GM20431 (cell line): ENCODE results near the gene FCRL5.

Source experiments
- in situ Hi-C: fragments of 300-500 bp; cut with MseI, MboI; formaldehyde crosslinking; loops from one replicate; pipeline ENCODE4 v1.15.0; 2020; ENCODE audit warnings: low sequenced_read_pairs; ENCODE audit not compliant: unreplicated experiment

The FCRL5 gene

DNA sequence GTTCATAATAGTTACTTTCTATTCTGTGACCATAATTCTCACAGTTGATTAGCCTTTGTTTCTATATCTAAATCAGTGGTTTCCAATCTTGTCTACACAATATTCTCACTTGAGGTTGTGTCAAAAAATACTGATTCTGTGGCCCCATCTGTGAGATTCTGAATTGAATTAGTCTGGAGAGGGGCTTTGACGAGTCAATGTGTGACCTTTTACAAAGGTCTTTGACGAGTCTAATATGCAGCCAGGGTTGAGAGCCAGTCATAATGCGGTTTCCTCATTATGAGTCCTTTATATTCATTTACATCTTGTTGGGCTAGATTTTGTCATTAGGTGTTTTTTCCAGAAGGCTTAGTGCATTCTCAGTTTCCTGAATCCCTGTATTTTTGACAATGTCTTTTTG is 19.7 kb downstream of the FCRL5 start:
- in situ Hi-C loops = no loop called here

DNA sequence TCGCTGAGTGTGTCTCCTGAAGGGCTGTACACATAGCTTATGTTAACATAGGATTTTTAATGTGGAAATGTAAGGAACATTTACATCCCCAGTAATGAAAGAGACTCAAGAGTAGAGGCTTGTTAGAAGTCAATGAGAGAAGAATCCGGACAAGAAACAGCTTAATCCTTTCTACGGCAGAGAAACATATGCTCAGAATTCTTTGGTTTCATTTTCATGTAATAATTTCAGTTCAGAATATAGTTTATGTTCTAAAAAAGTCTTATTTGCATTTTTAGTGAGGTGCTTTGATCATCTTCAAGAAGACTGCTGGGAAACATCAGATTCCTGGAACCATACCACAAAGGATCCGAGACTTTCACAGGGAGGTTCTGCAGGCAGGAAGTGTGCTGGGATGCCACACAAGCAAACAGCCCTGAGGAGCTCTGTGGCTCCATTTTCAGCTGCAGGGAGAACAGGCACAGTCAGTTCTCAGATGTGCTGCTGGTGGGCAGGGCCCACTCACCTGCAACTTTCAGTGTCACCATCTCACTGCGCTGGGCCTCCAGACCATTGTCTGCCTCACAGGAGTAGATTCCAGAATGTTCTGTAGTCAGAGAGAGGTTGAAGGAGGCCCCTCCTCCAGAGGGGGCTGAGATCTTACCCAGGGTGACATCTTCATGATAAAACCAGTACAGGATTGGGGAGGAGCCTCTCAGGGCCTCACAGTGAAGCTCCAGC is 28.4 kb downstream of the FCRL5 start:
- in situ Hi-C loops = no loop called here

DNA sequence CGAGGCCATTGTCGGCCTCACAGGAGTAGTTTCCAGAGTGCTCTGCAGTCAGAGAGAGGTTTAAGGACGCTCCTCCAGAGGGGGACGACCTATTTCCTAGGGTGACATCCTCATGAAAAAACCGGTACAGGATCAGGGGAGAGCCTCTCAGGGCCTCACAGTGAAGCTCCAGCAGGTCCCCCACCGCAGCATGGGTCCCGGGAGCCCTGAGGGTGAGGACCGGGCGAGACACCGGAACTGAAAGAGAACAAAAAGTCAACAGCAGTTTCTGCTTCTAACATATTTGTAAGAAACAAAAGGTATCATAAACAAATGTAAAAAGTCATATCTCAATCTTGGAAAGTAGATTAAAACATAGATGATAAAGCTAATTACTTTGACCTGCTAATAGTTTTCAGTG is 31.3 kb downstream of the FCRL5 start:
- in situ Hi-C loops = no loop called here

DNA sequence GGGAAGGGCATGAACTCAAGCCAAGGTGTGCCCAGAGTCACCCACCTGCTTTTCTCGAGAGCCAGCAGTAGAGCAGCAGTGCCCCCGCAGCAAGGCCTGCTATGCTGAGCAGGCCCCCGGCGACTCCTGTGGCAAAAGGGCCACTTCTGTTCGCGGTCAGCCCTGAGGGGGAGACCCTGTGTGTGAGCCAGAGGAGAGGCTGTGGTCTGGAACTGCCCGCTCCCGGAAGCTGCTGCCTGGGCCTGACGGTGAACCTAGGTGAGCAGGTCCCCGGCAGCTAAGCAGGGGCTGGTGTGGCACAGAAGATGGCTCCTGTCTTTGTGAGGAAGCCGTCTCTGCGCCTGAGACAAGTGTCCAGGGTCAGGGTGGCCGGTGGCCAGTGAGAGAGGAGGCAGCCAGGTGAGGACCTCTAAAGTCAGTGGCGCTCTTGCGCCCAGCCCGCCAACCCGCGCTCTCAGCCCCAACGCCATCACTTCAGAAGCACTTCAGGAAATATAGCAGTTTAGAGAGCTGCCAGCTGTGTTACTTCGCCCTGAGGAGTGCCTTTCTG is 31.9 kb downstream of the FCRL5 start:
- in situ Hi-C loops = no loop called here

DNA sequence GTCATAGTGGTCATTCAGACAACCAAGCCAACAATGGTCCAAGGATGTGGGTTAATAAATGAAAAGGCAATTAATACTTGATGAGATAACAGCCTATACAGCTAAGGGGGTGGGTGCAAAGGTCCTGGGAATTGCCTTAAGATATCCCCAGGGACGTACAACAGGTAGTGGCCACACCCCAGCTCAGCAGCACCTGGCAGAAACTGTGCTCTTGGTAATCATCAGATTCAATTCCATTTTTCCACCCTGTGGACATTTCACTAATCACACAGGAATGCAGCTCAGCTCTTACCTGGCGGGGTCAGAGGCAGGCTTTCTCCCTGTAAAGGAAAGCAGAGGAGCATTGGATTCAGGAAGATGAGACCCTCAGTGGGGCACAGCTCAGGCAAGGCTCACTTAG is 32.9 kb downstream of the FCRL5 start:
- in situ Hi-C loops = no loop called here

DNA sequence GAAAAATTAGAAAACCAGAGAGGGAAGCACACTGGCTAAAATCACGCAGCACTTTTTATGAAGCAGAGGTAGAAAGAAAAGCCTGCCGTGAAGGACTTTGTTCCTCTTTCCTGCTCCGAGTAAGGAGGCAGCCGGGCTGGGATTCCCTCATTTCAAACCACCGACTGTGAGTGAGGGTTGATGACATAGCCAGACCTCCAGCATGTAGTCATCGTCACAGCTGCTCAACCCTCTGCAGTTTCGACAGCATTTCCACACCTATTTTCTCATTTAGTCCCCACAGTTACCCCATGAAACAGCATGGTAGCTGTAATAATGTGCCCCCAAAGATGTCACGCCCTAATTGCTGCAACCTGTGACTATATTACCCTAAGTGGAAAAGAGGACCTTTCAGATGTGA is 35.3 kb downstream of the FCRL5 start:
- in situ Hi-C loops = no loop called here

DNA sequence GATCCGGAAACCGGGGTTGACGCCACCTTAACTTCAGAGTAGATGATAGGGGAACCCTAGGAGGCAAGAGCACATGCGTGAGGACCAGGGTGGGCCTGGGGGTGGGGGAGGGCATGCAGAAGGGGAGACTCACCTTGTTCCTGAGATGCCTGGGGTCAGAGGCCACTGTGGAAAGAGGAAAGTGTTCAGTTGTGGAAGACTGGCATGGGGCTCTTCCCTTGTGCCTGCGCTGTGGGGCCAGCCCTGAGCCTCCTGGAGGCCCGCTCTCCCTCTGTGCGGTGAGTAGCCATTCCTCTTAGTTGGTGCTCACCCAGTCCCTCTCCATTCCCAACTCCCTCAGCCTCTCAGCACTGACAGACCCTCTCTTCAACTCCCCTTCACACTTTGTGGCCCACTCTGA is 36.6 kb downstream of the FCRL5 start:
- in situ Hi-C loops = no loop called here

DNA sequence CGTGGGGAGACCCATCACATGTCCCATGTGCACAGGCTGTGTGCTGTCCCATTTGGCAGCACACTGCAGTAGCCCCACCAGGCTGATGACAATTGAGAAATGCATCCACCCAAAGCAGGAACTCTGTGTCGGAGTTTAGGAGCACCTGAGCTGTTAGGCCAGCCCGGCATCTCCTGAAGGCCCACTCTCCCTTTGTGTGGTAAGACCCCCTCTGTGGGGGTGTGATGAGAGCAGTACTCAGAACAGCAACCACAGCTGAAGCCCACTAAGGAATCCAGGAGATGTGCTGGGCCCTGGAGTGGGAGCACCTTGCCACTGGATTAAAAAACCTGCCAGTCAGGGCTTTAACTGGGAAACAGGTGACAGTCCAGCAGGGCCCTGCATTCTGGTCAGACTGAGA is 37.2 kb downstream of the FCRL5 start:
- in situ Hi-C loops = no loop called here

DNA sequence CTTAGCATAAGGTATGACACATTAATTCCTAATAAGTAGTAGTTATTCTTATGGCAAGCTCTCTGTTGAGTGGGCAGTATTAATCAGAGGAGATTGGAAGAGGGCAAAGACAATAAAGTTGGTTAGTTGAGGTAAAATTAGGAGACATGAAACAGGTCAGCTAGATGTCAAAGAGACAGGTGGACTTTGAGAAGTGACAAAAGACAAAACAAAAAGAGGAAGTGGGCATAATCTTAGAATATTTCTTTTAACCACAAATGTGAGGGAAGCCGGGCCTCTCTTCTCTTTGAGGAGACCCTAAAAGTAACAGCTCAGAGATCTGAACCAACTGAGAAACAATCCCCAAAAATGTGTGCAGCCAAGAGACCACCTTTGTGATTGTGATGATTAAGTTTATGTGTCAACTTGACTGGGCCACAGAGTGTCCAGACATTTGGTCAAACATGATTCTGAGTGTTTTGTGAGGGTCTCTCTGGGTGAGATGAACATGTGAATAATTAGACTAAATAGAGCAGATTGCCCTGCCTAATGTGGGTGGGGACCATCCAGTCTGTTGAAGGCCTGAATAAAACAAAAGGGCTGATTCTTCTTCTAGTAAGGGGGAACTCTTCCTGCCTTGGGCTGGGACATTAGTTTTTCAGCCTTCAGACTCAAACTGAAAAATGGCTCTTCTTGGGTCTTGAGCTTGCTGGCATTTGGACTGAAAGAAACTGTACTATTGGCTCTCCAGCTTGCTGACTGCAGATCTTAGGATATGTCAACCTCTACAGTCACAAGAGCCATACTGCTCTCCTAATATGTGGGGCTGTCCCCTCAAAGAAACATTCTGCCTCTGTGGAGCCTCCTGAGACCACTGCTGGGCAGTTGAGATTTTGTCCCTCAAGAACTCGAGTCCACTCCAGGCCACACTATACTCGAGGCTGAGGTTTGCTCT is 40.0 kb downstream of the FCRL5 start:
- in situ Hi-C loops = no loop called here

DNA sequence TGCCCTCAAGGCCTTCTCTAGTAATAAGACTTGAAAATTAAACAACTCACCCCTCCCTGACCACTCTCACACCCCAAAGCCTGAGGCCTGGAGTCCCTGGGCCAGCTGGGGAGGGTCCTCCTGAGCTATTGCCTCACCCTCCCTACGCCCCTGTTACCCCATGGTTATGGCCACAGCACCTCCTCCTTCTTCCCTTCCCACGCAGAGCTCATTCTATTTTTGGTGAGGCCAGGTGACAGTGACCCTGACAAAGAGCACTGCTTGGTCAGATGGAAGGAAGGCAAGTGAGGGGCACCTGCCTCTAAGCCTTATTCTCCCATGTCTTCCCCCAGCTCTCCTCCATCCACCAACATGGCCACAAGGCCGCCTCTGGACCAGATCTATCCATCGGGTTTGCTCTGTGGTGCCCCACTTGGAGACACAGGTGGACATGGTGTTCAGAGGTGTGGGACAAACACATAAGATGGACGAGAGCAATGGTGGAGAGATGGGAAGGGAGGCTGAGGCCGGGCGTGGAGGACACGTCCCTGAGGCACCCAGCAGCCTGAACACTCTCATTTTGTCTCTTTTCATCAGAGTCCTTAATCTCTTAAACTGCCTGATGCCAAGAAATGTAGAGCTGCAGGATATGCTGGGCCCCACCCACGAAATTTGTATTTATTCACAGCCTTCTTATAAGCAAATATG is 42.6 kb downstream of the FCRL5 start:
- in situ Hi-C loops = no loop called here

DNA sequence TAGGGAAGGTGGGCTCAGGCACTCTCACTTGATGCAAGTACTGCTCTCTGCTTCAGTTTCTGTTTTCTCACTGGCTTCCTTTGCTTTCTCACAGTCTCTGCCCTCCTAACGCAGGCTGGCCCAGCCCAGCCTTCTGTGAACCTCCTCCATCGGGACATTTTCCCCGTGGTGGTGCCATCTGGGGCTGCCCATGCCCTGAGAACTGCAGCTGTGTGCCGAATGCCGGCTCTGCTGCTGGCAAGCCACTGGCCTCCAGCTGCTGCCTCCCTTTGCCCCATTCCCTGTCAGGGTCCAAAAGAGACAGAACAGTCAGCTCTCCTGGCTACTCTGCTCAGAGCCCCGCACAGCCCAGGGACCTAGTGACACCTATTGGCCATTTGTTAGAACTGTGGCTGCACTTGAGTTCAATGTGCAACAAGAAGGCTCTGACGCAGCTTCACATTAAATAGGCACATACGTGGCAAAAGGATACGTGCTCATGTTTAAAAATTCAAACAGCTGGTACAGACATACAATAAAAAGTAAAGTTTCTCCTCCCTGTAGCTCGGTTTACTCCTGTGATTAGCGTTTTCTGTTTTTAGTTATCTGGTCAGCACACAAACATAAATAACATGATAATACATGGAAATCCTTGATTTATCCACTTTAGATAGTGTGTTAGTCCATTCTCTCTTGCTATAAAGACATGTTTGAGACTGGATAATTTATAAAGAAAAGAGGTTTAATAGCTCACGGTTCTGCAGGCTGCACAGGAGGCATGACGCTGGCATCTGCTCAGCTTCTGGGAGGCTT is 46.6 kb downstream of the FCRL5 start:
- in situ Hi-C loops = no loop called here

DNA sequence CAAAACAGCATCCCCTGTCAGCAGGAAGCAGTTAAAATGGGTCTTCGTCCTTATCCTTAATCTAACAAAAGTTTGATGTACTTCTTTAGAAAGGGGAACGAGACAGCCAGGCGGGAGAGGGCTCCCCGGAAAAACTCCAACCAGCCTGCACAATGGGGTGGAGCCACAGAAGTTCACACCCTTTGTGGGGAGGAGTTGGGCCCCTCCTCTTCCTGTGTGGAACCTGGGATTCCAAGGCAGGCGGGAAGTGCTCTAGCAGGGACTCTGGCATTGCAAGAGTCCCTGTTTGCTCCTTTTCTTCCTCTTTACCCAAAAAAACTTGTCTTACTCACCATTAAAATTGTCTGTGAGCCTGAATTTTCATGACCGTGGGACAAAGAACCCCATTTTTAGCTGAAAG is 47.7 kb downstream of the FCRL5 start:
- in situ Hi-C loops = no loop called here

DNA sequence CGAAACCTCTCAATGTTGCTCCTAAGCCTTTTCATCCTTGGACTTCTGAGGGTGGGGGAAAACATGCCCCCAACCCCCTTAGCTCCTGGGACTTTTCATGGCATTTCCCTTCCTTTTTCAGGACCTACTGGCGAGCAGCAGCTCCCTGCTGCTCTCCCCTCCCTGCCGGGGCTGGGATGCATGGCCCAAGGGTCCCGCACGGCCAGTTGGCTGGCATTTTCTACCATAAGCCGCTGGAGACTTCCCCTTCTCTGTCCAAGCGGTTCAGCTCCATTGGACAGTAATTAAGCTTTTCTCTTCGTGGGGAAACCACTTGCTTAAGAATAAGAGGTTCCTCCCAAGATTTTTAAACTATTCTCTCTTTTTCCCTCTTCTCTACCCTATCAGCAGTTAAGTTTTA is 52.8 kb downstream of the FCRL5 start:
- in situ Hi-C loops = loop anchor here (10.0 kb wide), 1 partner anchor 305 kb away; no protein-coding TSS in a partner anchor

DNA sequence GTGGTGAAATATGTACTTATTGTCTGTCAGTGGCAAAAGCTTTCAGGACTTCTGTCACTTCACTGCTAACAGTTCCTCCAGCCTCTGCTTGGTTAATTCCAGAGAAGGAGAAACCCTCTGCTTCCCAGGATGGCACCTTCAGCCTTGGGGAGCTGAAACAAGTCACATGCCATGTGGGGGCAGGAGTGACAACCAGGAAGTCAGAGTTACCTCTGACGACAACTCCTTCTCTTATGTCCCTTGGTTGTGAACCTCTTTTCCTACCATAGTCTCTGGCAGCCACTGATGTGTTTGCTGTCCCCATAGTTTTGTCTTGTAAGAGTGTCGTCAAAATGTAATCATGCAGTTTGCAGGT is 53.6 kb downstream of the FCRL5 start:
- in situ Hi-C loops = loop anchor here (10.0 kb wide), 1 partner anchor 304 kb away; no protein-coding TSS in a partner anchor

DNA sequence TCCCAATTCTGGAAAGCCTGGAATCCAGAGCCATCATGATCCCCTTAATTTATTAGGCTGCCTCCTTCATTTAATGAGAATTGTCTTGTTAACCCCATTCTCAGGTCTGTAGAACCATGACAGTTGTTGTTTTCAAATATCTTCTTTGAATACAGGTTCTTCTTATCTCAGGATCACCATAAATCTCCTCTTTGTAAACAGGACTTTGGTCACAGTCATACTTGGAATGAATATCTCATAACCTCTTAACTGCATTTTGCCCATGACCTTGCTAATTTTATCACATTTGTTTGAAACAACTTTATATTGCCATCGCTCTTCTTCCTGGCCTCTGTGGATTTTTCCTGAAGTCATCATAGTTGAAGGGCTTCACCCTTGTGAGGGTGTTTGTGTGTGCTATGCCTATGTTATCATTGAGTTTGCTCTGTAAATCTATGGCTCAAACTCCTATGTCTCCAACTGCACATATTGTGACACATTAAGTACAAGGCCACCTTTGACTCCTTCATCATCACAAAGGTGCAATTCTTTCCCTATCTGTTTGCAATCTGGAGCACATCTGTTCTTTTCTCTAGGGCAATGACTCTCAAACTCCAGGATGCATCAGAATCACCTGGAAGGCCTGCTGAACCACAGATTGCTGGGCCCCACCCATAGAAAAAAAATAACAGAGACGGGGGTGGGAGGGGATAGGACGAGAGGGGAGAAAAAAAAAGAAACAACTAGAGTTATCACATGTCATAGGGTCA is 54.2 kb downstream of the FCRL5 start:
- in situ Hi-C loops = loop anchor here (10.0 kb wide), 1 partner anchor 303 kb away; no protein-coding TSS in a partner anchor

DNA sequence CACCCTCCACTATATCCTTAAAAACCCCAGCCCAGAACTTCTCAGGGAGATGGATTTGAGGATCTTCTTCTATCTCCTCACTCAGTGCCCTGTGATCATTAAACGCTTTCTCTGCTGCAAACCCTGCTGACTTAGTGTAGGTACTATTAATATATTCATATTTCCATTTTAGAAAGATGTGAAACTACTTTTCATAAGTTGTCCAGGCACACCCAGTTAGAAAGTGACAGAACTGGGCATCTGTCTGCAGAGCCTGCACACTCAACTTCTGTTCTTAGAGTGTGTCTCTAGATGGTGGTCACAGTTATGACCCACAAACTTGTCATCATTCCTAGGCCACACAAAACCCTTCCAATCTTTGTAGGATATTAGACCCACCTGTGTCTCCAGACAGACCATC is 55.0 kb downstream of the FCRL5 start:
- in situ Hi-C loops = loop anchor here (10.0 kb wide), 1 partner anchor 302 kb away; no protein-coding TSS in a partner anchor

DNA sequence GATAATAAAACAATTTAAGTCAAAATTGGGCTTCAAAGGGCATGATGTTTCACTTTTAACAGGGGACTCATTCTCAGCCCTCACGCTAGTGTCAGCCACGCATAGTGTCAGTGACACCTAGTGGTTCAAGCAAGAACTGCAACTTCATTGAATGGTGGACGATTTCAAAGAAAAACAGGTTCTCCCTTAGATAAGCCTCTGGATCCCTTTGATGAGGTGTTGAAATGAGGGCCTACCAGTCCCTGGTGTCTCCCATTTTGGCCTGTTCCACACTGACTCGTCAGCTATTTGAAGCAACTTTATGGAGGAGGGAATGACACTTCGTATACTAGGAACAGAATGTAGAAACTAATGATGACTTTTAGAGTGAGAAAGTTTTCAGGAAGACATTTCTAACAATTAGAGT is 56.2 kb downstream of the FCRL5 start:
- in situ Hi-C loops = loop anchor here (10.0 kb wide), 1 partner anchor 301 kb away; no protein-coding TSS in a partner anchor

DNA sequence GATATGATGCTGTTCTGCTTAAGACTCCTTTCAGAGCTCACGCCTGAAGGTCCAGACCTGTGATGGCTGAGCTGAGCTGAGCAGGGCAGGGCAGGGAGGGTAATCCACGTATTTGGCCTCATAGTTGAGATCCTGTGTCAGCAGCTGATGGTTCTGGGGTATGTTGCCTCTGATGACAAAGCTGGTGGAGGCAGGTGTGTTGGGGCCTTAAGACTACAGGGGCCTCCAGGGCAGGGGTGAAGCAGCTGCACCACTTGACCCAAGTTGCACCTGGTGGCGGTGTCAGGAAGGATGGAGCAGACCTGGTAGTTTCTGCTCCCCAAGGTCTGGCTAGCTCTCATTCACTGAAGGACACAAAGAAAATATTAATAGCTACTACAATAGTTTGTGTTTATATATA is 57.0 kb downstream of the FCRL5 start:
- in situ Hi-C loops = loop anchor here (10.0 kb wide), 1 partner anchor 300 kb away; no protein-coding TSS in a partner anchor

DNA sequence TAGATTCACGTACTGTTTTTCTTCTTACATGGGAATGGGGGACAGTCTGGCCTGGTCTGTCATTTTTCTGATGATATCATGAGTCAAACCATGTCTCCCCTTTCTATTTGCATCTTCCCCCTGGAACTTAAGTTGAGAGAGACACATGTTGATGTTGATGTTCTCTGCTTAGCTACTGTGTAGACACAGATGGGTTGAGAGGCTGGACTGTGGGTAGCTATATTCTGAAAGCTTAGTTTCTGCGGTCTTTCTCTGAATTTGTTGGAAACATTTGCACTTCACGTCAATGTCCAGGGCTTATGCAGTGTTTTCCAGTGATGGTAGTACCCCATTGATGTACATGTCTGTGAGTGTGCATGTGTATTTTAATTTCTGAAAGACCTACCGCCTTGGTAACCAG is 58.2 kb downstream of the FCRL5 start:
- in situ Hi-C loops = loop anchor here (5.0 to 10.0 kb wide), 2 partner anchors 127 to 299 kb away; no protein-coding TSS in a partner anchor
